Panc1 (cell line): Measurements from ENCODE around the gene RBM5. TPM values are rescaled to one million over a fixed set of nuclear protein-coding genes. Genes with fewer than 3 reads are reported as not detected.

ENCODE experiments used
- ATAC-seq: fragments of 200-7000 bp; cut with Tn5 transposase; 2 replicates; pipeline ENCODE4 v1.9.1; 2020; ENCODE audit warnings: mild to moderate bottlenecking, moderate library complexity
- BruUV-seq: library from RNA; stranded (reverse); fragments of 400-500 nt; replicated peaks from 2 replicates; lab custom pipeline; 2021; lab: Mats Ljungman, UMichigan
- CTCF ChIA-PET: fragments of 300-600 bp; sonication (Branson Sonifier 250); formaldehyde crosslinking; loops from one replicate; lab custom pipeline; 2022; ENCODE audit warnings: antibody characterized with exemption; lab: Charles Lee
- POLR2A ChIA-PET: fragments of 300-600 bp; sonication (Branson Sonifier 250); formaldehyde crosslinking; loops from one replicate; lab custom pipeline; 2022; ENCODE audit warnings: antibody characterized with exemption; lab: Charles Lee
- DNase-seq: peaks from one replicate; pipeline ENCODE4 v3.0.0-alpha.2; 2010; ENCODE audit warnings: low read depth, low spot score
- H3K27ac ChIP-seq: 2 replicates; pipeline ENCODE4 v1.5.1; 2011; ENCODE audit warnings: mild to moderate bottlenecking, low read length, inconsistent platforms
- H3K27me3 ChIP-seq: fragments of 200-500 bp; sonication (Bioruptor generic); 2 replicates; pipeline ENCODE4 v1.6.0; 2014; ENCODE audit warnings: low read length, inconsistent platforms; ENCODE audit not compliant: control insufficient read depth, insufficient read depth
- H3K36me3 ChIP-seq: fragments of 200-500 bp; sonication (Bioruptor generic); 2 replicates; pipeline ENCODE4 v1.5.1; 2014; ENCODE audit warnings: inconsistent platforms, mild to moderate bottlenecking, low read length, moderate library complexity; ENCODE audit not compliant: control insufficient read depth, insufficient read depth
- H3K4me1 ChIP-seq: 2 replicates; pipeline ENCODE4 v1.5.1; 2011; ENCODE audit warnings: inconsistent platforms, mild to moderate bottlenecking, low read length, moderate library complexity; ENCODE audit not compliant: control insufficient read depth, insufficient read depth
- H3K4me3 ChIP-seq, 2 experiments: 2 replicates each; pipeline ENCODE4 v1.5.1; 2011 to 2012; ENCODE audit warnings: low read depth in 2 of 2, low read length in 2 of 2, mild to moderate bottlenecking in 2 of 2, inconsistent platforms in 1 of 2, moderate library complexity in 1 of 2
- H3K9me3 ChIP-seq: fragments of 200-500 bp; sonication (Bioruptor generic); 2 replicates; pipeline ENCODE4 v1.5.1; 2014; ENCODE audit warnings: low read depth, mild to moderate bottlenecking, inconsistent platforms, low read length, moderate library complexity; ENCODE audit not compliant: control insufficient read depth, insufficient read depth
- POLR2AphosphoS5 ChIP-seq: IDR thresholded peaks from 2 replicates; pipeline ENCODE4 v1.6.1; 2012; ENCODE audit warnings: mild to moderate bottlenecking, low read depth, low read length, moderate library complexity
- SIN3A ChIP-seq: IDR thresholded peaks from 2 replicates; pipeline ENCODE4 v1.6.1; 2012; ENCODE audit warnings: low read depth, mild to moderate bottlenecking, low read length, moderate library complexity, borderline replicate concordance; ENCODE audit not compliant: insufficient read depth
- TCF7L2 ChIP-seq: IDR thresholded peaks from 2 replicates; pipeline ENCODE4 v1.6.1; 2011; ENCODE audit warnings: mild to moderate bottlenecking, low read depth, low read length, inconsistent platforms
- in situ Hi-C: cut with HindIII; loops from 2 replicates; pipeline ENCODE4 v1.10.0; 2016; ENCODE audit warnings: low sequenced_read_pairs, low pct_unique_long_range_greater_than_20kb
- intact Hi-C: fragments of 100-400 bp; cut with micrococcal nuclease; formaldehyde crosslinking; loops from one replicate; pipeline ENCODE4 v1.10.0; 2022; ENCODE audit not compliant: unreplicated experiment
- total RNA-seq: library from RNA; stranded (reverse); gene quantifications from one replicate; pipeline ENCODE4 v1.2.1, GENCODE V29; 2021; ENCODE audit not compliant: unreplicated experiment
- TF ChIP-seq, protein P1 (sequence below), 2 experiments: IDR thresholded peaks; 2 replicates each; pipeline ENCODE4 v1.6.1; 2011 to 2012; ENCODE audit warnings: low read depth in 2 of 2, control low read depth in 1 of 2, low read length in 1 of 2, mild to moderate bottlenecking in 1 of 2, moderate library complexity in 1 of 2; ENCODE audit not compliant: insufficient read depth in 1 of 2
- TF ChIP-seq, protein P2 (sequence below): fragments of 450-650 bp; IDR thresholded peaks from 2 replicates; pipeline ENCODE4 v1.5.1; 2017; ENCODE audit warnings: mild to moderate bottlenecking

The RBM5 gene
- total RNA-seq, 1 experiment from 2014 or later, result 86.6 TPM

DNA sequence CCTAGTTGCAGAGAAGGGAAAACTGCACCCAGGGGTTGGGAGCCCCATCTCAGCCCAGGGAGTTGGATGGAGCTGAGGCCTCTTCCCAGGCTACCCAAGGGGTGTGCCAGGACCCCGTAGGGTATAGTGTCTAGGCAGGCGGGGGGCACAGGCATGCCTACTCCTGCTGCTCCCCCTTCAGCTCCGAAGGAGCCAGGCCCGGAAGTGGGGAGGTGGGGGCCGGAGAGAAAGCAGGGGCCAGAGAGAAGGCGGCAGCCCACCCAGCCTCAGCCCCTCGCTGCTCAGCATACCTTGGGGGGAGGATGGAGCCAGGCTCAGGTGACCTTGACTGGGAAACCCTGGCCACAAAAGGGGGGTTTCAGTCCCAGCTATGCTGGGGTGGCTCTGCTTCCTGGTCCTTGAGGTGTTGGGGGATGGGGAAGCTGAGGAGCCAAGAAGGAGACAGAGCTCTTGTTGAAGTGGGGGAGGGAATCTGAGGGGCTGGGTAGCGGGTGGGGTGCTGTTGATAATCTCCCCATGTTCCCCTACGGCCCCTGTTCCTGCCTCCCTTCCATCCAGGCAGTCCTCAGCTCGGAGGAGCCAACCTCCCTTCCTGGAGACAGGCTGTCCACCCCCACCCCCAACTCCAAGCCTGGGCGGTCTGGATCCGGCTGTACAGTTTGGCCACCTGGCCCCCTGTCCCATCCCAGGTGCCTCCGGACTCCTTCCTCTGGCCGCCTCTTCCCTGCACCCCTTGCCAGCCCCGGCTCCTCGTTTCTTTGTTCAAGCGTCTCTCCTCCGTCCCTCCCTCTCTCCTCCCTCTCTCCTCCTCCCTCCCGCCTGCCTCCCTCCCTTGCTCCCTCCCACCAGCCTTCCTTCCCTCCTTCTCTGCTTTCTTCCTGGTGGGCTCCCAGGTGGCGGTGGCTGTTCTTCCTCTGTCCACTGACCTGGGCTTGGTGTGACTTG, 68.1 kb downstream of the RBM5 start:
- CTCF ChIA-PET, result interaction anchor here (0.5 kb wide), 1 partner anchor 11 kb away, joined by 4 read pairs; no protein-coding TSS in a partner anchor

DNA sequence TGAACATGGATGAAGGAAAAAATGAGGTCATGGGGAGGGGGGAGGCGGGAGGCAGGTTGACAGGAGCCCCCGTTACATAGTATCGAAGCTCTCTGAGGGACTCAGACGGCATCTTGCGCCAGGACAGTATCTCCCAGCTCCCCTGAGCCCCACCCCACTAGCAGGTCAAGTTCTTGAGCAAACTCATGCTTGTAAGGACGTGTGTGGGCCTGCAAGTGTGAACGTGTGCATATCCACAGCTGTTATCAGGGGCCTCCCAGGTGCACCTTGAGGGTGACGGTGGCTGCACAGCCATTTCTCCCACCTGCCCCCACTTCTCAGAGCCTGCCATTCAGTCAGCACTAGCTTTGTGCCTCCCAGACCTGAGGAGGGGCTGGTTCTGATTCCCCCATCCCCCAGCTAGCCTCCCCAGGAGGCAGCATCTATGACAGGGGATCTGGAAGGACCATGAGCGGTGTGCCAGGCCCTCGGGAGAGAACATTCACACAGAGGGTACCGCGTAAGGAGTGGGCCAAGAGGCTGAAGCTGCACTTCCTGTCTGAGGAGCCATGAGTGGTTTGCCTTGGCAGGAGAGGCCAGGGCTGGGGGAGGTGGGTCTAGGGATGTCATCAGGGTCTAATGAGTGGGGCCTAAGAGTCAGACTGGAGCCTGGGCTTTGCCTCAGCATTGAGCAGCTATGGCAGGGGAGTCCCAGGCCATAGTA, 69.3 kb downstream of the RBM5 start:
- CTCF ChIA-PET, result no interaction called here
- in situ Hi-C loops, result no loop called here
- peaks cover 64% of the 10 kb centered on the region for H3K4me1 ChIP-seq
- no peaks in the 10 kb centered on the region for H3K27me3 ChIP-seq
- DNase-seq (no peak), ATAC-seq (no peak)
- intact Hi-C loops, result no loop called here
- no TSS peak for BruUV-seq
- H3K36me3 ChIP-seq, result no peaks in the 10 kb centered on the region; the same call in 1 of the 2 replicates
- POLR2A ChIA-PET, result no interaction called here
- no peaks in the 10 kb centered on the region for H3K9me3 ChIP-seq
- peak overlapping the region; percentile 63 to 69; a peak in 3 of 4 replicates for H3K4me3 ChIP-seq
- peak overlapping the region; percentile 96 for H3K27ac ChIP-seq
- no peak for TF ChIP-seq POLR2AphosphoS5
- TF ChIP-seq SIN3A, result no peak
- TF ChIP-seq, protein P1, sequence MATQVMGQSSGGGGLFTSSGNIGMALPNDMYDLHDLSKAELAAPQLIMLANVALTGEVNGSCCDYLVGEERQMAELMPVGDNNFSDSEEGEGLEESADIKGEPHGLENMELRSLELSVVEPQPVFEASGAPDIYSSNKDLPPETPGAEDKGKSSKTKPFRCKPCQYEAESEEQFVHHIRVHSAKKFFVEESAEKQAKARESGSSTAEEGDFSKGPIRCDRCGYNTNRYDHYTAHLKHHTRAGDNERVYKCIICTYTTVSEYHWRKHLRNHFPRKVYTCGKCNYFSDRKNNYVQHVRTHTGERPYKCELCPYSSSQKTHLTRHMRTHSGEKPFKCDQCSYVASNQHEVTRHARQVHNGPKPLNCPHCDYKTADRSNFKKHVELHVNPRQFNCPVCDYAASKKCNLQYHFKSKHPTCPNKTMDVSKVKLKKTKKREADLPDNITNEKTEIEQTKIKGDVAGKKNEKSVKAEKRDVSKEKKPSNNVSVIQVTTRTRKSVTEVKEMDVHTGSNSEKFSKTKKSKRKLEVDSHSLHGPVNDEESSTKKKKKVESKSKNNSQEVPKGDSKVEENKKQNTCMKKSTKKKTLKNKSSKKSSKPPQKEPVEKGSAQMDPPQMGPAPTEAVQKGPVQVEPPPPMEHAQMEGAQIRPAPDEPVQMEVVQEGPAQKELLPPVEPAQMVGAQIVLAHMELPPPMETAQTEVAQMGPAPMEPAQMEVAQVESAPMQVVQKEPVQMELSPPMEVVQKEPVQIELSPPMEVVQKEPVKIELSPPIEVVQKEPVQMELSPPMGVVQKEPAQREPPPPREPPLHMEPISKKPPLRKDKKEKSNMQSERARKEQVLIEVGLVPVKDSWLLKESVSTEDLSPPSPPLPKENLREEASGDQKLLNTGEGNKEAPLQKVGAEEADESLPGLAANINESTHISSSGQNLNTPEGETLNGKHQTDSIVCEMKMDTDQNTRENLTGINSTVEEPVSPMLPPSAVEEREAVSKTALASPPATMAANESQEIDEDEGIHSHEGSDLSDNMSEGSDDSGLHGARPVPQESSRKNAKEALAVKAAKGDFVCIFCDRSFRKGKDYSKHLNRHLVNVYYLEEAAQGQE (IDR thresholded peaks at IDR 0.05; ENCODE audit: insufficient read depth in 1 of 2, low read depth in 2 of 2, low read length in 1 of 2), result no peak
- TF ChIP-seq, protein P2, sequence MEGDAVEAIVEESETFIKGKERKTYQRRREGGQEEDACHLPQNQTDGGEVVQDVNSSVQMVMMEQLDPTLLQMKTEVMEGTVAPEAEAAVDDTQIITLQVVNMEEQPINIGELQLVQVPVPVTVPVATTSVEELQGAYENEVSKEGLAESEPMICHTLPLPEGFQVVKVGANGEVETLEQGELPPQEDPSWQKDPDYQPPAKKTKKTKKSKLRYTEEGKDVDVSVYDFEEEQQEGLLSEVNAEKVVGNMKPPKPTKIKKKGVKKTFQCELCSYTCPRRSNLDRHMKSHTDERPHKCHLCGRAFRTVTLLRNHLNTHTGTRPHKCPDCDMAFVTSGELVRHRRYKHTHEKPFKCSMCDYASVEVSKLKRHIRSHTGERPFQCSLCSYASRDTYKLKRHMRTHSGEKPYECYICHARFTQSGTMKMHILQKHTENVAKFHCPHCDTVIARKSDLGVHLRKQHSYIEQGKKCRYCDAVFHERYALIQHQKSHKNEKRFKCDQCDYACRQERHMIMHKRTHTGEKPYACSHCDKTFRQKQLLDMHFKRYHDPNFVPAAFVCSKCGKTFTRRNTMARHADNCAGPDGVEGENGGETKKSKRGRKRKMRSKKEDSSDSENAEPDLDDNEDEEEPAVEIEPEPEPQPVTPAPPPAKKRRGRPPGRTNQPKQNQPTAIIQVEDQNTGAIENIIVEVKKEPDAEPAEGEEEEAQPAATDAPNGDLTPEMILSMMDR, result no peak
- TF ChIP-seq TCF7L2, result no peak

More for the DNA sequence above, 68.1 kb downstream of the RBM5 start:
- intact Hi-C loops, result no loop called here
- in situ Hi-C loops, result no loop called here
- Histone ChIP-seq H3K9me3 (no peaks in the 10 kb centered on the region), H3K4me3 (peak overlapping the region; percentile 63 to 69), H3K36me3 (no peaks in the 10 kb centered on the region; the same call in 1 of the 2 replicates), H3K27ac (peak overlapping the region; percentile 96), H3K27me3 (no peaks in the 10 kb centered on the region), H3K4me1 (peaks cover 53% of the 10 kb centered on the region)
- ATAC-seq, result peak; percentile 33
- peak; percentile 70 for TF ChIP-seq POLR2AphosphoS5
- TF ChIP-seq, protein P1 (IDR thresholded peaks at IDR 0.05; ENCODE audit: insufficient read depth in 1 of 2, low read depth in 2 of 2, low read length in 1 of 2), result no peak
- TF ChIP-seq TCF7L2, result no peak
- TF ChIP-seq SIN3A, result 0 out of 2 replicates have a peak, but pooled peaks have one; percentile 33
- TF ChIP-seq, protein P2, result no peak
- TSS peak; percentile 81 for BruUV-seq
- POLR2A ChIA-PET, result no interaction called here
- DNase-seq, result no peak
